NCI-H524 treated with DMSO at 0.1 percent for 48 hours (cell line): ENCODE measurements around the gene IRF8.

ENCODE experiments used
- DNase-seq: peaks from one replicate; lab custom pipeline; 2025; lab: John Stamatoyannopoulos, UW

Gene IRF8

DNA sequence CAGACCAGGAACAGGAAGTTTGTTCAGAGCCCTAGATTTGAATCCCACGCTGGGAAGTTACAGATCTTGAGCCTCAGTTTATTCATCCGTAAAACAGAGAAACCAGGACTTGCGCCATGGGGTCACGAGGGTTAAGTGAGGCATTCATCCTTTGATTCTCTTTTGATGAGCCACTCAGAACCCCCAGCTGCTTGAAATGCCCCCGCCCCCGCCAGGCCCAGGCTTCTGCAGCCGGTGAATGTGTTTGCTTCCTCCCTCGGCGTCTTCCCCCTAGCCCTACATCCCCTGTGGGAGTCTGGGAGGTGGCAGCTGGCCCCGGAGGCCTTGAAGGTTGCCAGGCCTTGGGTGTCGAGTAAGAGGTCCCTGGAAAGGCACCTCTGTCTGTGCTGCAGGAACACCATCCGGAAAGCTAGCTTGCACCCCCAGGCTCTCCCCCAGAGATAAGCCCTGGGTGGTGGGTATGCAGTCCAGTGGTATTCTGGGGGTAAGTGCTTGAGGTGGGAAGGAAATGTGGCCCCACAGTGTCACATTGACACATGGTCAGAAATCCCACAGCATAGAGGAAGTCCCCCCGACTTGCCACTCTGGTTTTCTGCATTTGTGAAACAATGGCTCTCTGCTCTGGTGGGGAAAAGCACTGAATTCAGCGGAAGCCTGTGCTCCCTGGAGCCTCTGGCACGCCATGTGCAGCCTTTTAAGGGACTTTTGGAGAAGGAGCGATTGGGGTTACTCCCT, 14.9 kb downstream of the IRF8 start:
- no peak for DNase-seq

DNA sequence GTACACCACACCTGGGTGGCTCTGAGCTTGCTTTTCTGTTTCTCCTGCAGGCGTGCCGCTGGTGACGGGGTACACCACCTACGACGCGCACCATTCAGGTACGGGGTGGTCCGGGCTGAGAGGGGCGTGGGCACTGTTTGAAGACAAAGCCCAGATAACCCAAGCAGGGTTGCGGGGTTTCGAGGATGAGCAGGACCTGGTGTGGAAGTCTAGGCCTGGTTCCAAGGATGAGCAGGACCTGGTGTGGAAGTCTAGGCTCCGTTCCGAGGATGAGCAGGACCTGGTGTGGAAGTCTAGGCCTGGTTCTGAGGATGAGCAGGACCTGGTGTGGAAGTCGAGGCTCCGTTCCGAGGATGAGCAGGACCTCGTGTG, 15.4 kb downstream of the IRF8 start:
- no peak for DNase-seq

- DNase-seq, result no peak
Observed at GRCh38 chr16:85915125-85915845, 16.3 kb downstream of the IRF8 start.

DNA sequence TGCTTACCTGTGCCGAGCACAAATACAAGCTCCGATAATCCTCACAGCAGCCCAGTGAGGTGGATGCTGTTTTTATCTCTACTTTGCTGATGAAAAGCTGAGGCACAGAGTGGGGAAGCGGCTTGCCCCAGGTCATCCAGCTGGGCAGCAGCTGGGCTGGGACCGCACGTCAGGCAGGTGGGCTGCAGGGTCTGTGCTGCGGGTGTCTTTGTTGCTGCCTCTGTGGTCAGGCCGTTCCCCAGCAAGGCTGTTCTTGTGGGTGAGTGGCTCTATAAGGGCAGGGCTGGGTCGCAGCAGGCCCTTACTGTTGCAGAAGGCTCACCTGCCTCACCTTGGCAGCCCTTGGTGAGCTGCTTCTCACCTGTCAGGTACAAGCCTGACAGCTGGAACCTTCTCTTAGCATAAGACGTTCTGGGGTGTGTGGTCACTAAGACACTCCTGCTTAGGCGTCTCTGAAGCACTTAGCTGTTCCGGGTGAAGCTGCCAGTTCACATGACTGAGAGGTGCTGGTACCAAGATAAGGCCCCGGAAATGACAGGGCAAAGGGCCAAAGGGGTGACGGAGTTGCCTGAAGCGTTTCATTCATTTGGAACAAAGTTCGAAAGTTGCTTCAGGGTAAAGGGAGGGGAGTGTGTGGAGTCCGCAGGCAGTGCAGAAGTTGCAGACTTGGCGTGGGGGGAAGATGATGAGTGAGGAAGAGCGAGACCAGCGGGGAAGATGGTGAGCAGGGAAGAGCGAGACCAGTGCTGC, 17.4 kb downstream of the IRF8 start:
- no peak for DNase-seq

- DNase-seq, result no peak
Observed at GRCh38 chr16:85917012-85917411, 18.1 kb downstream of the IRF8 start.

DNA sequence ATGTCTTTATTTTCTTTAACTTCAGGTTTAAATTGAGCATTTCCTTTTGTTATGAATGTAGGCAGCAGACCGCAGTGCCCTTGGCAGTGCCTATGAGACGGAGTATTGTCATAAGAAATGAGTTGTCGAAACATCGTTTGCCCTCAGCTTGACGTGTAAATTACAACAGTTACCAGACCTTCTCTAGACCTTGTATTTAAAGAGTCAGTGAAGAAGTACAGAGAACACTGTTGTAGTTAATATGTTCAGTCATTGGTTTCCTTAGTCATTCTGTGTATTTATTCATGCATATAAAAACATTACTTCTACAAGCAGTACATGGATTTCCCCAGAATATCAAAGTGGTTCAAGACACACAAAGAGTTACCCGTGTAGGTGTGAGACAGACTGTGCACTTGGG, 19.0 kb downstream of the IRF8 start:
- no peak for DNase-seq

GRCh38 chr16:85918436-85918835, 19.5 kb downstream of the IRF8 start:
- DNase-seq, result no peak

DNA sequence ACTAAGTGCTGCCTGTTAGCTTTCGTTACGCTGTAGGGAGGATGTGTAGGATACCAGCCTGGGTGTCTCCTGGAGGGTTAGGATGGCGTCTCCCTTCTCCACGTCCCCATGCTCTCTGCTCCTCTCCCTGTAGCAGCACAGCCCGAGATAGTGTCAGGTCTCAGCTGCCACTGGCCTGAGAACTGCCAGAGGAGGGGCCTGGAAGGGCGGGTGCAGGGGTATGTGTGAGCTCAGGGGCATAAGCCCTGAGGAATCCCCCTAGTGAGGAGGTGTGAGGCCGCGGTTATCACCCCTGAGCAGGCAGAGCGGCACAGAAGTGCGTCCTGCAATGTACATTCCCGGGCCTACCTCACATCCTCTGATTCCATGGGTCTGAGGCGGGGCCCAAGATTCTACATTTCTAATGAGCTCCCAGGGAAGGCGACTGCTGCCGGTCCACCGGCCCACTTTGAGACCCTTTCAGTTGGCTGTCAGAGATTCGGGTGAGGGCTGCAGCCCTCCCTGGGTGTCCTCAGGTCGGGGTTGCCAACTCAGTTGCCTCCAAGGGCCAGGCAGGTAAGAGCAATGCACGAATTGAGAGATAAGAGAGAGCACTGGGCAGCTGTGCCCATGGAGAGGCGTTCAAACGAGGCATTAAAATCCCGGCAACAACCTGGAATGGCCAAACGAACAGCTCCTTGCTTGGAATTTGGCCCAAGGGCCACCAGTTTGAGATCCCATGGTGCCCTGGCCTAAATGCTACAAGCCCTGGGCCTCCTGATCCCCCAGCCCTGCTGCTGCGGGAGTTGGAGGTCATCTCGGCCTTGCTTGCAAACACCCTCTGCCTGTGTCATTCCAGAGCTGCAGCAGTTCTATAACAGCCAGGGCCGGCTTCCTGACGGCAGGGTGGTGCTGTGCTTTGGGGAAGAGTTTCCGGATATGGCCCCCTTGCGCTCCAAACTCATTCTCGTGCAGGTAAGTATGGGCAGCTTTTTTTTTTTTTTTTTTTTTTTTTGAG, 20.6 kb downstream of the IRF8 start:
- no peak for DNase-seq

- no peak for DNase-seq
Observed at GRCh38 chr16:85921026-85921425, 22.1 kb downstream of the IRF8 start.

- no peak for DNase-seq
Observed at GRCh38 chr16:85923153-85924021, 24.4 kb downstream of the IRF8 start.

GRCh38 chr16:85924675-85925074, 25.7 kb downstream of the IRF8 start:
- DNase-seq, result no peak

- no peak for DNase-seq
Observed at GRCh38 chr16:85926370-85926769, 27.4 kb downstream of the IRF8 start.

GRCh38 chr16:85927371-85927770, 28.4 kb downstream of the IRF8 start:
- no peak for DNase-seq

- DNase-seq, result no peak
Observed at GRCh38 chr16:85927959-85928358, 29.0 kb downstream of the IRF8 start.

DNA sequence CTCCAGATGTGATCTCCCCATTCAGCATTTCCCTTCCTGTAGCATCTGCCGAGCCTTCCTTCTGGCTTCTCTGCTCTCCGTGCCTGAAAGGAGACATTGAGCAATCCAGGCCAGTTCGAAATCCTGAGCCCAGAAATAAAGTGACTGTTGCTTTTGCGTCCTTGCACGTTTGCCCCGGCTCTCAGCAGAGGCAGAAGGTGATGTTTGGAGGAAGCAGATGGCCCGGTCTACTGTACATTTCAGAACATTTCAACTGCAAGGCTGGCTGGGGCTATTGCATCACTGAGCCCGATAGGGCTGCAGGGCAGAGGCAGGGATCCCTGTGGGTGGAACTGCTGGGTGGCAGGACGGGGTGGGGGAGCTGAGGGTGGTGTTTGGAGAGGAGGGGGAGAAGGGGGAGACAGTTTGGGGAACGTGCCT, 29.4 kb downstream of the IRF8 start:
- DNase-seq, result no peak

DNA sequence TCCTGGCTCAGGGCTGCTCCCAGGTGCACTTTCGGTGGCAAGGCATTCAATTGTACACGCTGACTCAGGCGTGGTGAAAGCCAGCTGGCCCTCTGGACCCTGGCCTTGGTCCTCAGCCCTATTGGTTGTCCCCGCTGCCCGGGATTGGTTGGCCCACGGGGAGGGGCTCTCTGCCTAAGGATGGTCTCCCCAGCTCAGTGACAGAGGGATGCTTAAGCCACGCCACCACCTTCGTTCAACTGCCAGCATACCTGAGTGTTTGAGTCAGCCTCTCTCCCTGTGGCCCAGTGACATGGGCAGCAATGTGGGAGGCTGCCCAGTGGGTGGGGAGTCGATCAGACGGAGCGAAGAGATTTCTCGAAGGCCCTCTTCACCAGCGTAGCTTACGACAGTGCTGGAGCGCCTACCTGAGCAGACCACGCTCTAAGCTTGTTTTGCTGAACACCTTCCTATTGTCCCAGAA, 30.3 kb downstream of the IRF8 start:
- DNase-seq, result no peak

GRCh38 chr16:85930301-85930700, 31.3 kb downstream of the IRF8 start:
- DNase-seq, result no peak

DNA sequence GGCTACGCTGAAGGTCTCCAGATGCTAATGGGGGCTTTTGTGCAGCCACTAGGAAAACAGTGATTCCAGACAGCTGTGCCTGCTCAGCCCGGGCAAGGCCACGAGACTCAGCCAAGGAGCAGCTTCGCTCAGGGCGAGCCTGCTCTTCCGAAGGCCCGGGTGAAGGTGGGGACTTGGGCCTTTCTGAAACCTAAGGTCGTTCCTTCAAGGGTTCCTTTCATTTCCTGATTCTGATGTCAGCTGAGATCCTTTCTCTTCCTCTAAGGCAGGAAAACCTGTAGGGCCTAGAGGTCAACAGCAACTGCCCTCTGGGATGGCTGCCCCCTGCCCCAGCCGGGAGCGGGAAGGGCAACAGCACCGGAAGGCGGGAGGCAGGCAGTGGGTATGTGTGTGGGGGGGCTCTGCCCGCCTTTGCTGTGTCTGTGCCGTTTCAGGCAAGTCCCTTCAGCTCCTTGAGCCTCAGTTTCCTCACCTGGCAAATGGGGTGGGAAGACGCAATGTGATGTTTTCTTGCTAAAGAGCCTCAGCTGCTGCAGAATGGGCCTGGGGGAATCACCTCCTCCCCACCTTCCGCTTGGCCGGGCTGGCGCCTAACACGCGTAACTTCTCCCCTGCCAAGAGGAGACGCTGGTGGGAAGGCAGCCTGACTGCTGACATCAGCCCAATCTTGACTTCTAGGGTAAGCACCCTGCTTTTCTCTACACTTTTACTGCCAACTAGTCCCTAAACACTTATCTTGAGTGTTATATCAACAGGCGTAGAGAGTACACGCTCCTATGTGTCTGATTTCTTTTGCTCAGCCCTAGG, 32.8 kb downstream of the IRF8 start:
- DNase-seq, result no peak

GRCh38 chr16:85934210-85934609, 35.2 kb downstream of the IRF8 start:
- no peak for DNase-seq
